Stimulated activated CD8-positive, alpha-beta memory T cell treated with anti-CD3 and anti-CD28 coated beads, Interleukin-15, amount 100 ng/mL, for 4 hours (primary cell): ENCODE measurements around the gene ANKRD13B.

Source experiments
- DNase-seq, 2 donors: peaks; one replicate each; pipeline ENCODE4 v3.0.0-alpha.2; 2020; ENCODE audit warnings: low read depth in 2 of 2

The ANKRD13B gene

GRCh38 chr17:29581583-29582253, 11.2 kb upstream of the ANKRD13B start:
- DNase-seq = no peak

GRCh38 chr17:29582254-29582765, 10.6 kb upstream of the ANKRD13B start:
- no peak for DNase-seq

- DNase-seq = no peak
Observed at GRCh38 chr17:29582772-29583171, 10.2 kb upstream of the ANKRD13B start.

GRCh38 chr17:29583324-29584248, 9.3 kb upstream of the ANKRD13B start:
- no peak for DNase-seq

GRCh38 chr17:29584452-29585079, 8.4 kb upstream of the ANKRD13B start:
- no peak for DNase-seq

GRCh38 chr17:29585080-29585751, 7.7 kb upstream of the ANKRD13B start:
- DNase-seq = no peak

- DNase-seq = no peak
Observed at GRCh38 chr17:29586676-29587469, 6.1 kb upstream of the ANKRD13B start.

GRCh38 chr17:29587591-29587990, 5.3 kb upstream of the ANKRD13B start:
- DNase-seq = no peak

- no peak for DNase-seq
Observed at GRCh38 chr17:29588017-29588561, 4.8 kb upstream of the ANKRD13B start.

- DNase-seq = peak; percentile 63 to 73
Observed at GRCh38 chr17:29588562-29589411, 4.1 kb upstream of the ANKRD13B start.

GRCh38 chr17:29589524-29590410, 3.2 kb upstream of the ANKRD13B start, which contains the start of gene GIT1:
GIT1 (minus strand) TSS chr17:29589648; CDS start chr17:29589378, 270 bp downstream.
- DNase-seq = peak; percentile 60 to 75

GRCh38 chr17:29590411-29591145, 2.4 kb upstream of the ANKRD13B start:
- DNase-seq = no peak

- no peak for DNase-seq
Observed at GRCh38 chr17:29591146-29591736, 1.7 kb upstream of the ANKRD13B start.

- DNase-seq = peak in 1 of 2 donors; percentile 55
Observed at GRCh38 chr17:29591737-29592608, 959 bp upstream of the ANKRD13B start.

GRCh38 chr17:29593591-29594518, 923 bp downstream of the ANKRD13B start:
- no peak for DNase-seq
